ENCODE measurements around the gene TMEM91. TPM values are rescaled to one million over a fixed set of nuclear protein-coding genes. Genes with fewer than 3 reads are reported as not detected.
"Not testable (repeated sequence)": the region's sequence is repeated elsewhere in the genome, so short reads cannot be mapped to it uniquely, and the experiment has no call there.

TMEM91 gene
- total RNA-seq, 1 donor from 2014 or later, result 3.5 TPM

- DNase-seq (ENCODE audit: low read depth), result no peak
- TF ChIP-seq, protein P1, sequence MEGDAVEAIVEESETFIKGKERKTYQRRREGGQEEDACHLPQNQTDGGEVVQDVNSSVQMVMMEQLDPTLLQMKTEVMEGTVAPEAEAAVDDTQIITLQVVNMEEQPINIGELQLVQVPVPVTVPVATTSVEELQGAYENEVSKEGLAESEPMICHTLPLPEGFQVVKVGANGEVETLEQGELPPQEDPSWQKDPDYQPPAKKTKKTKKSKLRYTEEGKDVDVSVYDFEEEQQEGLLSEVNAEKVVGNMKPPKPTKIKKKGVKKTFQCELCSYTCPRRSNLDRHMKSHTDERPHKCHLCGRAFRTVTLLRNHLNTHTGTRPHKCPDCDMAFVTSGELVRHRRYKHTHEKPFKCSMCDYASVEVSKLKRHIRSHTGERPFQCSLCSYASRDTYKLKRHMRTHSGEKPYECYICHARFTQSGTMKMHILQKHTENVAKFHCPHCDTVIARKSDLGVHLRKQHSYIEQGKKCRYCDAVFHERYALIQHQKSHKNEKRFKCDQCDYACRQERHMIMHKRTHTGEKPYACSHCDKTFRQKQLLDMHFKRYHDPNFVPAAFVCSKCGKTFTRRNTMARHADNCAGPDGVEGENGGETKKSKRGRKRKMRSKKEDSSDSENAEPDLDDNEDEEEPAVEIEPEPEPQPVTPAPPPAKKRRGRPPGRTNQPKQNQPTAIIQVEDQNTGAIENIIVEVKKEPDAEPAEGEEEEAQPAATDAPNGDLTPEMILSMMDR (conservative IDR thresholded peaks at IDR 0.05; ENCODE audit: low read depth, low read length), result peak; percentile 44
- H3K4me3 ChIP-seq (ENCODE audit: low read depth, low read length), result no peak overlapping the region
These were observed 10.2 kb upstream of the TMEM91 start for GRCh38 chr19:41366089-41366488.

DNA sequence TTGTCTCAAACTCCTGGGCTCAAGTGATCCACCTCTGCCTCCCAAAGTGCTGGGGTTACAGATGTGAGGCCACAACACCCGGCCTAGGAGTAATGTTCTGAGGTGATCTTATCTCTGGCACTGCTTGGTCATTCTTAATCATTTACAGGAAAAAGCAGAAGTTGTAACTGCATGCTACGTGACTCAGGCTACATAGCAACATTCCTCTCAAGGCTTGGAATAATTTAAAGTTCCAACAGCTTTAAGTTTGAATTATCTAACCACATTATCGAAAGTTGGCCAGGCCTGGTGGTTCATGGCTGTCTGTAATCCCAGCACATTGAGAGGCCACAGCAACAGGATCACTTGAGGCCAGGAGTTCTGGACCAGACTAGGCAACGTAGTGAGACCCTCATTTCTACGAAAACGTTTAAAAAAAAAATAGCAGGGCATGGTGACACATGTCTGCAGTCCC, 8.5 kb upstream of the TMEM91 start:
- TF ChIP-seq, protein P1 (conservative IDR thresholded peaks at IDR 0.05; ENCODE audit: low read depth, low read length), result no peak
- H3K4me3 ChIP-seq (ENCODE audit: low read depth, low read length), result no peak overlapping the region
- DNase-seq (ENCODE audit: low read depth), result peak; percentile 73

- TF ChIP-seq, protein P1 (conservative IDR thresholded peaks at IDR 0.05; ENCODE audit: low read depth, low read length), result no peak
- no peak for DNase-seq (ENCODE audit: low read depth)
- H3K4me3 ChIP-seq (ENCODE audit: low read depth, low read length), result no peak overlapping the region
These were observed 6.6 kb upstream of the TMEM91 start for GRCh38 chr19:41369769-41370168.

GRCh38 chr19:41371119-41371518, 5.2 kb upstream of the TMEM91 start:
- H3K4me3 ChIP-seq (ENCODE audit: low read depth, low read length); DNase-seq (ENCODE audit: low read depth): not testable (repeated sequence)

- TF ChIP-seq, protein P1 (conservative IDR thresholded peaks at IDR 0.05; ENCODE audit: low read depth, low read length), result no peak
- no peak overlapping the region for H3K4me3 ChIP-seq (ENCODE audit: low read depth, low read length)
- no peak for DNase-seq (ENCODE audit: low read depth)
These were observed 4.8 kb upstream of the TMEM91 start for GRCh38 chr19:41371541-41371940.

DNA sequence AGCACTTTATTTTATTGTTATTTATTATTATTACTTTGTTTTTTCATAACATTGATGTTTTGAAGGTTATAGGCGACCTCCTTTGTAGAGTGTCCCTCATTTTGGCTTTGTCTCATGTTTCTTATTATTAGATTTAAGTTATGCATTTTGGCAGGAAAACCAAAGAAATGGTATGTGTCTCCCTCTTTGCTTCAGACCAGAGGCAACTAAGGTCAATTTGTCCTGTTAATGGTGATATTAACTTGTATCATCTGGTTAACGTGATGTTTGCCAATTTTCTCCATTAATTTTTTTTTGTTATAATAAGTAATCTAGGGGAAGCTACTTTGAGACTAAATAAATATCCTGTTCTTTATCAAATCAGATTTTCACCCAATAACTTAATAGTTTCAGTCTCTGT, 3.8 kb upstream of the TMEM91 start:
- no peak for DNase-seq (ENCODE audit: low read depth)
- H3K4me3 ChIP-seq (ENCODE audit: low read depth, low read length), result no peak overlapping the region
- TF ChIP-seq, protein P1 (conservative IDR thresholded peaks at IDR 0.05; ENCODE audit: low read depth, low read length), result no peak

DNA sequence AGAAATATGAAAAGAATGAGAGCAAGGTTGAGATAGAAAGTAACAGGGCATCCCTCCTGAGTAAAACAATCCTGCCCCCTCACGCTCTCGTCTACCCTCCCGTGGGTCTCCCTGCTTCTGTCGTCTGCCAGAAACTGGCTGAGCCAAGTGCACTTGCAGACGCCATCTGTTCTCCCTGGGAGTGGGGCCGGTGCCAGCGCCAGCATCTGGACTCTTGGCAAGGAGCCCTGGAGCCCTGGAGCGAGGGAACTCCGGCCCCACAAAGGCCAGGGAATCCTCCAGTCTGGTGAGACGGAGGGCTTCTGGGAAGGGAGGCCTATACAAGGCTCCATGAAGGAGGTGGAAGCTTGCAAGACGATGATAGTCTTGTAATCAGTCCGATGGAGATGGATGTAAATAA, 2.3 kb upstream of the TMEM91 start:
- no peak overlapping the region for H3K4me3 ChIP-seq (ENCODE audit: low read depth, low read length)
- no peak for DNase-seq (ENCODE audit: low read depth)
- TF ChIP-seq, protein P1 (conservative IDR thresholded peaks at IDR 0.05; ENCODE audit: low read depth, low read length), result no peak

DNA sequence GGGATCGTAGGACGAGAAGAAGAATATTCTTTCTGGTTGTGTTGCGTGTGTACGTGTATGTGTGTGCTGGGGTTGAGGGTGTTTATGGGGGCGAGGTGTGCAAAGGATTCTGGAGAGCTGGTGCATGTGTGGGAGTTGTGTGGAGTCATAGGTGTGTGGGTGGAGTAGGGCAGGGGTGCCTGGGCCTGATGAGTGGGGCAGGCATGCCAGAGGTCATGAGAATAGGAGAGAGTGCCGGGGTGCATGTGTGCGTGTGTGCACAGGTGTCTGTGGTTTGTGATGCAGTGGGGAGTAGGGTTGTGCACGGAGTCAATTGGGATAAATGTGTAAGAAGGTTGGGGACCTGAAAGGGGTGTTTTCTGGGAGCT, 649 bp downstream of the TMEM91 start:
- TF ChIP-seq, protein P1 (conservative IDR thresholded peaks at IDR 0.05; ENCODE audit: low read depth, low read length), result no peak
- DNase-seq (ENCODE audit: low read depth), result no peak
- H3K4me3 ChIP-seq (ENCODE audit: low read depth, low read length), result peak overlapping the region; percentile 58
